ENCODE measurements around the gene SLC38A10. TPM values are rescaled to one million over a fixed set of nuclear protein-coding genes. Genes with fewer than 3 reads are reported as not detected.

The SLC38A10 gene
- total RNA-seq, 1 experiment from 2014 or later, result 20.8 TPM

DNA sequence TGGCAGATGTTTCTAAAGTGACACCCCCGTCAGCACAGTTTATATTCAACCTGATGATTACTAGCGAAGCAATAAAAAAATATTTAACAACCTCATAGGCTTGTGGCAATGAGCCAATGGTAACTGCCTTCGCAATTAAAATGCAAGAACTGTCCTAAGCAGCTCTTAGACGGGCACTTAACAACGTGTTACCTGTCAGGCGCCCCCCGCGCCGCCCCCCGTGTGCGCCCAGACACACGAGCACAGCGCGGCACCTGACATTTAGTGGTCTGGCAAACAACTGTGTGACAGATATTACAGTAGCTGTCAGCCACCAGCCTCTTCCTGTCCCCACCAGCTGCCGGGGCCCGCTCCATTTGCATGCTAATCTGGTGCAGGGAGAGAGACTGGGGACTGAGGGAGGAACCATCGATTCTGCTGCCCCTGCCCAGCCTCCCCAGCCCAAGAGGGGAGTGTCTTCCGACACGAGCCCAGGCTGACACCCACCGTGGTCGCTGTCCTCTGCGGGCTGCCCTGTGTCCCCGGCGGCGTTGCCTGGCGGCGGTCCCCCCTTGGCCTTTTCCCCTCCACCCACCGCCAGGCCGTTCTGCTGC is 43.3 kb downstream of the SLC38A10 start:
- no peaks in the 10 kb centered on the region for H3K27me3 ChIP-seq (ENCODE audit: low read length)
- H2AFZ ChIP-seq (ENCODE audit: low read length), result no peak overlapping the region
- no peaks in the 10 kb centered on the region for H3K9me3 ChIP-seq (ENCODE audit: low read length)
- H4K20me1 ChIP-seq (ENCODE audit: insufficient read depth, low read depth, low read length), result peaks cover 21% of the 10 kb centered on the region; the same call in 1 of the 2 replicates
- peak overlapping the region; percentile 43; the same call in 1 of the 2 replicates for H3K4me3 ChIP-seq (ENCODE audit: low read length)
- H3K4me1 ChIP-seq (ENCODE audit: low read length), result peaks cover 31% of the 10 kb centered on the region
- H3K79me2 ChIP-seq (ENCODE audit: low read length), result no peaks in the 10 kb centered on the region
- no peaks in the 10 kb centered on the region for H3K9me2 ChIP-seq (replicated peaks; ENCODE audit: insufficient read depth, low read length)
- DNase-seq, result peak; percentile 91
- H3K27ac ChIP-seq (ENCODE audit: low read length), result peak overlapping the region; percentile 85
- peak overlapping the region; percentile 53 for H3K9ac ChIP-seq (ENCODE audit: low read length)
- peaks cover 15% of the 10 kb centered on the region; the same call in 1 of the 2 replicates for H3K36me3 ChIP-seq (ENCODE audit: insufficient read depth, low read length)
- peak overlapping the region; percentile 77 for H3K4me2 ChIP-seq (ENCODE audit: low read depth, low read length, poor library complexity, severe bottlenecking)

DNA sequence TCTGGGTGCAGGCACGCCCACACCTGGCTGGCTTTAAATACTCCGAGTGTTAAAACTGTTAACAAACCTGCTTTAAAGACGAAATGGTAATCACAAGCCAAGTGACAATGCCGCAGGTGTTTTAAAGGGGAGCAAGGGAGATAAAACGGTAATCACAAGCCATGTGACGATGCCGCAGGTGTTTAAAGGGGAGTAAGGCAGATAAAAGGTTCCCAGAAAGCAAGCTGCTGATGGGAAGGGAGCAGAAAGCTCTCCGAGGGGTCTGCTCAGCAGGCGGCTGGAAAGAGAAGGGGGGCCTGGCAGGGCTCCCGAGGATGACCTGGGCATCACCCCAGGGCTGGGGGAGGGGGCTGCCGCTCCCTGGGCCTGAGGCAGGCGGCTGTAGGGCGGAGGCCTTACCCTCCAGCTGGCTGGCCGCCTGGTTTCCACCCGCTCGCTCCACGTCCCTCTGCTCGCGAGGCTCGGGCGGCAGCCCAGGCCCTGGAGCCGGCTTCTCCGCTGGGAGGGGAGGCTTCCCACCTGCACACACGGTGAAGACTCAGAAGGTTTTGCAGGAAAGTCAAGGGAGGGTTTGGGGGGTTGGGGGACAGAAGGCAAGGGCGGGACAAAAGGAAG is 43.9 kb downstream of the SLC38A10 start:
- peak overlapping the region; percentile 43; the same call in 1 of the 2 replicates for H3K4me3 ChIP-seq (ENCODE audit: low read length)
- peaks cover 31% of the 10 kb centered on the region for H3K4me1 ChIP-seq (ENCODE audit: low read length)
- peak; percentile 73 for DNase-seq
- no peaks in the 10 kb centered on the region for H3K27me3 ChIP-seq (ENCODE audit: low read length)
- no peak overlapping the region for H2AFZ ChIP-seq (ENCODE audit: low read length)
- H4K20me1 ChIP-seq (ENCODE audit: insufficient read depth, low read depth, low read length), result peaks cover 21% of the 10 kb centered on the region; the same call in 1 of the 2 replicates
- H3K79me2 ChIP-seq (ENCODE audit: low read length), result no peaks in the 10 kb centered on the region
- H3K36me3 ChIP-seq (ENCODE audit: insufficient read depth, low read length), result peaks cover 15% of the 10 kb centered on the region; the same call in 1 of the 2 replicates
- H3K27ac ChIP-seq (ENCODE audit: low read length), result peak overlapping the region; percentile 85
- peak overlapping the region; percentile 77 for H3K4me2 ChIP-seq (ENCODE audit: low read depth, low read length, poor library complexity, severe bottlenecking)
- peak overlapping the region; percentile 53 for H3K9ac ChIP-seq (ENCODE audit: low read length)
- no peaks in the 10 kb centered on the region for H3K9me3 ChIP-seq (ENCODE audit: low read length)
- no peaks in the 10 kb centered on the region for H3K9me2 ChIP-seq (replicated peaks; ENCODE audit: insufficient read depth, low read length)

DNA sequence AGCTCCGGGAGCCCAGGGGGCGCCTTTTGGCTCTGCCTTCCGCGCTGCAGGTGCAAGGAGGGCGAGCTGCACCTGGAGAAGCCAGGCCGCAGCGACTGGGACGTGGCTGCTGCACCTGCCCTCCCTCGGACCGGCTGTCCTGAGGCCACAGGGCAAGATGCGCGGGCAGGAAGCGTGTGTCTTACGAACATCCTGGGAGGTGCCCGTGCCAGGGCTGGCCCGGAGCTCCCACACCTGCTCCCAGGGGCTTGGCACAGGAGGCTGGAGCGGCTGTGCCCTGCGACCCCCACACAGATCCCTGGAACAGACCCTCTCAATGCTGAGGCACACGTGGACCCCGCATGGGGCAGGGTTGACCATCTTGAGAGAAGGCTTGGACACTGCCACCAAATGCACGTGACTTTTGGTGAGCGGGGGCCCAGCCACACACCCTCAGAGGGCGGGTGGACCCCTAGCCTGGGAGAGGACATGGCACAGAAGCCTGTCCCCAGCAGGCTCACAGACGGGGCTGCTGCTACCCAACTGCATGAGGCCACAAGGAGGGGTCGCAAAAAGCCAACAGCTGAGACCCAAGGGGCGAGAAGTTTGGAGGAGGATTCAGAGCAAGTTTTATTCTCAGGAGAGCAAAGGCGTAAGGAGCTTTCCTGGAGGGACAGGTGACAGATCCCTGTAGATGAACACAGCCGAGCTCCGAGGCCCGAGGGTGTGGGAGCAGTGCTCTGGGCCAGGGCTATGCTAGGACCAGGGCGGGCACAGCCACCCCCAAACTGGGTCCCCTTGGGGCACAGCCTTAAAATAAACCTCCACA is 44.6 kb downstream of the SLC38A10 start:
- H3K27ac ChIP-seq (ENCODE audit: low read length), result peak overlapping the region; percentile 85
- H3K9me2 ChIP-seq (replicated peaks; ENCODE audit: insufficient read depth, low read length), result no peaks in the 10 kb centered on the region
- no peaks in the 10 kb centered on the region for H3K79me2 ChIP-seq (ENCODE audit: low read length)
- peak overlapping the region; percentile 53; the same call in 1 of the 2 replicates for H3K9ac ChIP-seq (ENCODE audit: low read length)
- peak overlapping the region; percentile 43; the same call in 1 of the 2 replicates for H3K4me3 ChIP-seq (ENCODE audit: low read length)
- no peak for DNase-seq
- peaks cover 21% of the 10 kb centered on the region; the same call in 1 of the 2 replicates for H4K20me1 ChIP-seq (ENCODE audit: insufficient read depth, low read depth, low read length)
- H3K9me3 ChIP-seq (ENCODE audit: low read length), result no peaks in the 10 kb centered on the region
- H2AFZ ChIP-seq (ENCODE audit: low read length), result no peak overlapping the region
- no peaks in the 10 kb centered on the region for H3K27me3 ChIP-seq (ENCODE audit: low read length)
- peaks cover 15% of the 10 kb centered on the region; the same call in 1 of the 2 replicates for H3K36me3 ChIP-seq (ENCODE audit: insufficient read depth, low read length)
- peak overlapping the region; percentile 77 for H3K4me2 ChIP-seq (ENCODE audit: low read depth, low read length, poor library complexity, severe bottlenecking)
- H3K4me1 ChIP-seq (ENCODE audit: low read length), result peaks cover 31% of the 10 kb centered on the region

DNA sequence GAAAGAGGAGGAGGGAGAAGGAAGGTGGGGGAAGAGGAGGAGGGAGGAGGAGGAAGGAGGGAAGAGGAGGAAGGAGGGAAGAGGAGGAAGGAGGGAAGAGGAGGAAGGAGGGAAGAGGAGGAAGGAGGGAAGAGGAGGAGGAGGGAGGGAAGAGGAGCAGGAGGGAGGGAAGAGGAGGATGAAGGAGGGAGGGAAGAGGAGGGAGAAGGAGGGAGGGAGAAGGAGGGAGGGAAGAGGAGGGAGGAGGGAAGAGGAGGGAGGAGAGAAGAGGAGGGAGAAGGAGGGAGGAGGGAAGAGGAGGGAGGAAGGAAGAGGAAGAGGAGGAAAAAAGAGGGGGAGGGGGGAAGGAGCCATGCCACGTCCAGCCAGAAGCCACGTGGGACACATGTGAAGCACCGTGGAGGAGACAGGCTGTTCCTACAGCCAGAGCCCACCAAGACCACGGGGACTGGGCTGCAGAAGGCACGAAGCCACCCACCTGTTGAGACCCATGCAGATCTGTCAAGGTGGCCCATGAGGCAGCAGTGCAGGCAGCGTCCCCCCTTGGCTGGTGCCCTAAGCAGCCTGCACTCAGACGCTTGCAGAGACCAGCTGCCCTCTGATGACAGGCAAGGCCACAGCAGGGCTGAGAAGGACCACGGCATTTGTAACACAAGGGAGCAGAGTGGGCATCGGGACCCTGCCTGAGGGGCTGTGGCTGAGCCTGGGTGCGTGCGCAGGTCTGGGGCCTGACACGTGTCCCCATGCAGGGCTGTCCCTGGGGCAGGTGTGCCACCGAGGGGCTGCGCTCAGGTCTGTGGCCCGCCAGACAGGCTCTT is 45.7 kb downstream of the SLC38A10 start:
- Histone ChIP-seq H3K9ac (ENCODE audit: low read length) (no peak overlapping the region), H3K9me2 (replicated peaks; ENCODE audit: insufficient read depth, low read length) (no peaks in the 10 kb centered on the region), H3K4me2 (ENCODE audit: low read depth, low read length, poor library complexity, severe bottlenecking) (no peak overlapping the region), H3K27me3 (ENCODE audit: low read length) (no peaks in the 10 kb centered on the region), H3K4me1 (ENCODE audit: low read length) (peaks cover 41% of the 10 kb centered on the region), H4K20me1 (ENCODE audit: insufficient read depth, low read depth, low read length) (peaks cover 21% of the 10 kb centered on the region; the same call in 1 of the 2 replicates), H3K9me3 (ENCODE audit: low read length) (no peaks in the 10 kb centered on the region), H3K27ac (ENCODE audit: low read length) (no peak overlapping the region), H3K4me3 (ENCODE audit: low read length) (no peak overlapping the region), H3K36me3 (ENCODE audit: insufficient read depth, low read length) (peaks cover 15% of the 10 kb centered on the region; the same call in 1 of the 2 replicates), H2AFZ (ENCODE audit: low read length) (no peak overlapping the region), H3K79me2 (ENCODE audit: low read length) (no peaks in the 10 kb centered on the region)
- DNase-seq, result peak; percentile 50

DNA sequence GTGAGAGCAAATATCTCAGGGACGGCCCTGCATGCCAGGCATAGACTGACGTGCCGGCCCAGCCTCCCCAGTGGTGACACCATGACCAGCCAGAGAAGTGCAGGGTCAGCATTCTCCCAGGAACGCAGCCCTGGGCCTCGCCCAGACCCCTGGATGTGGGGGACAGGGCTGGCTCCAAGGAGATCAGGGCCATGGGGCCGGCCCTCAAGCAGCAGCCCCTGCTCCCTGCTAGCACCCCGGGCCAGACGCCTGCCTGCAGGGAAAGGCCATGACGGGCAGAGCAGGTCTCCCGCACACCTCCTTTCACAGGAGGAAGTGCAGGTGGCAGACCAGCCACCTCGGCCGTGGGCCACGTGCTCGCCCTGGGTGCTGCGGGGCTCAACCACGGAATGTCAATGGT is 46.5 kb downstream of the SLC38A10 start:
- peaks cover 18% of the 10 kb centered on the region; the same call in 1 of the 2 replicates for H4K20me1 ChIP-seq (ENCODE audit: insufficient read depth, low read depth, low read length)
- H3K27ac ChIP-seq (ENCODE audit: low read length), result no peak overlapping the region
- H3K9me3 ChIP-seq (ENCODE audit: low read length), result no peaks in the 10 kb centered on the region
- H3K4me1 ChIP-seq (ENCODE audit: low read length), result peaks cover 41% of the 10 kb centered on the region
- H3K36me3 ChIP-seq (ENCODE audit: insufficient read depth, low read length), result peaks cover 15% of the 10 kb centered on the region; the same call in 1 of the 2 replicates
- H3K27me3 ChIP-seq (ENCODE audit: low read length), result no peaks in the 10 kb centered on the region
- H3K9me2 ChIP-seq (replicated peaks; ENCODE audit: insufficient read depth, low read length), result no peaks in the 10 kb centered on the region
- no peak overlapping the region for H2AFZ ChIP-seq (ENCODE audit: low read length)
- H3K79me2 ChIP-seq (ENCODE audit: low read length), result no peaks in the 10 kb centered on the region
- DNase-seq, result no peak
- no peak overlapping the region for H3K4me2 ChIP-seq (ENCODE audit: low read depth, low read length, poor library complexity, severe bottlenecking)
- no peak overlapping the region for H3K9ac ChIP-seq (ENCODE audit: low read length)
- no peak overlapping the region for H3K4me3 ChIP-seq (ENCODE audit: low read length)

DNA sequence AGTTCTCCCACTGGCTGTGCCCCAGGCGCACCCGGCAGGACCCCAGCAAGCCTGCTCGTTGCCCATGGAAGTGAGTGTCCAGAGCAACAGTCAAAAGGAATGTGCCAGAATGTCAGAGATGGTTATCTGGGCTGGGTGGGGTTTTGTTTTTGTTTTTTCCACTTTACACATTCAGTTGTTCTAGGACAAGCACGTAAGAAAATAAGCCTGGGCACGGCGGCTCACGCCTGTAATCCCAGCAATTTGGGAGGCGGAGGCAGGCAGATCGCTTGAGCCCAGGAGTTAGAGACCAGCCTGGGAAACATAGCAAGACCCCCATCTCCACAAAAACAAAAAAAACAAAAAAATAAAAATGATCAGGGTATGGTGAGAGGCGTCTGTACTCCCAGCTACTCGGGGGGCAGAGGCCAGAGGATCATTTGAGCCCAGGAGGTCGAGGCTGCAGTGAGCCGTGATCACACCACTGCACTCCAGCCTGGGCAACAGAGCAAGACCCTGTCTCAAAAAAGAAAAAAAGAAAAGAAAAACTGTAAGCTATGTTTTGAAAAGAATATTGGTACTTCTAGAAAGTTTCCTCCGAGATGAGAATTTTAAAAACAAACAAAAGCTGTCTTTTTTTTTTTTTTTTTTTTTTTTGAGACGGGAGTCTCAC is 47.6 kb downstream of the SLC38A10 start:
- Histone ChIP-seq H2AFZ (ENCODE audit: low read length) (no peak overlapping the region), H4K20me1 (ENCODE audit: insufficient read depth, low read depth, low read length) (peaks cover 11% of the 10 kb centered on the region; the same call in 1 of the 2 replicates), H3K27me3 (ENCODE audit: low read length) (no peaks in the 10 kb centered on the region), H3K4me3 (ENCODE audit: low read length) (no peak overlapping the region), H3K4me1 (ENCODE audit: low read length) (peaks cover 33% of the 10 kb centered on the region), H3K9me2 (replicated peaks; ENCODE audit: insufficient read depth, low read length) (no peaks in the 10 kb centered on the region), H3K4me2 (ENCODE audit: low read depth, low read length, poor library complexity, severe bottlenecking) (no peak overlapping the region), H3K9me3 (ENCODE audit: low read length) (no peaks in the 10 kb centered on the region), H3K36me3 (ENCODE audit: insufficient read depth, low read length) (peaks cover 15% of the 10 kb centered on the region; the same call in 1 of the 2 replicates), H3K79me2 (ENCODE audit: low read length) (no peaks in the 10 kb centered on the region), H3K9ac (ENCODE audit: low read length) (no peak overlapping the region), H3K27ac (ENCODE audit: low read length) (no peak overlapping the region)
- DNase-seq, result no peak

DNA sequence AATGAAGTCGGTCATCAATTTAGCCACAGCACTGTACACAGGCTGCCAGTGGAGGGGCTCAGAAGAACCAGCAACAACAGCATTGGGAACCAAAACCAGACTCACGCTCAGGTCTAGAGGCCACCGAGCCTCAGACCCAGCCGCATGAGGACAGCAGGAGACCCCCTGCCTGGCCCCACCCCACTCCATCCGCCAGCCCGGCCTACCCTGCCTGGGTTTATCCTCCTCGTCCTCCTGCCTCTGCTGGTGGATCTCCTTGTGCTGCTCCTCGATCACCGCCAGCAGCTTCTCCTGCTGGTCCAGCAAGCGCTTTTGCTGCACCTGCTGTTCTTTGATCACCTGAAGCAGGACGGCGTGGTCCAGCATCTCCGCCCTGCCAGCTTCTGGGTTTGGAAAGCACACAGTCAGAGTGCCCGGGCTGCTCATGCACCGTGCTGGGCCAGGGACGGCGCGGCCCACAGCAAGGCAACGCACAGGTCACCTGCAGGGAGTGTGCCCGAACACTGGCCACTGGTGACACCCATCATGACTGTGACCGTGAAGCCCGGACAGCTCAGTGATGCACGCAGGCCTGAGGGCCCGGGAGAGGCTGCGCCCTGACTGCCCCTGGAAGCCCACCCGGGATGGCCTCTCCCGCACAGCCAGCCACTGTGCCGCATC is 48.3 kb downstream of the SLC38A10 start:
- H4K20me1 ChIP-seq (ENCODE audit: insufficient read depth, low read depth, low read length), result peaks cover 11% of the 10 kb centered on the region; the same call in 1 of the 2 replicates
- H3K27ac ChIP-seq (ENCODE audit: low read length), result no peak overlapping the region
- no peaks in the 10 kb centered on the region for H3K9me3 ChIP-seq (ENCODE audit: low read length)
- peaks cover 4% of the 10 kb centered on the region; the same call in 1 of the 2 replicates for H3K79me2 ChIP-seq (ENCODE audit: low read length)
- no peak overlapping the region for H3K4me2 ChIP-seq (ENCODE audit: low read depth, low read length, poor library complexity, severe bottlenecking)
- no peak overlapping the region for H3K4me3 ChIP-seq (ENCODE audit: low read length)
- no peak overlapping the region for H2AFZ ChIP-seq (ENCODE audit: low read length)
- DNase-seq, result no peak
- peaks cover 15% of the 10 kb centered on the region; the same call in 1 of the 2 replicates for H3K36me3 ChIP-seq (ENCODE audit: insufficient read depth, low read length)
- H3K9ac ChIP-seq (ENCODE audit: low read length), result no peak overlapping the region
- no peaks in the 10 kb centered on the region for H3K9me2 ChIP-seq (replicated peaks; ENCODE audit: insufficient read depth, low read length)
- H3K4me1 ChIP-seq (ENCODE audit: low read length), result peaks cover 31% of the 10 kb centered on the region
- no peaks in the 10 kb centered on the region for H3K27me3 ChIP-seq (ENCODE audit: low read length)

Measured in Karpas-422 (cell line).